Measurements from ENCODE around the gene CA10. TPM values are rescaled to one million over a fixed set of nuclear protein-coding genes. Genes with fewer than 3 reads are reported as not detected.

Gene CA10
- total and polyA plus RNA-seq, 2 experiments from 2014 or later, result 0.92 to 1.5 TPM

DNA sequence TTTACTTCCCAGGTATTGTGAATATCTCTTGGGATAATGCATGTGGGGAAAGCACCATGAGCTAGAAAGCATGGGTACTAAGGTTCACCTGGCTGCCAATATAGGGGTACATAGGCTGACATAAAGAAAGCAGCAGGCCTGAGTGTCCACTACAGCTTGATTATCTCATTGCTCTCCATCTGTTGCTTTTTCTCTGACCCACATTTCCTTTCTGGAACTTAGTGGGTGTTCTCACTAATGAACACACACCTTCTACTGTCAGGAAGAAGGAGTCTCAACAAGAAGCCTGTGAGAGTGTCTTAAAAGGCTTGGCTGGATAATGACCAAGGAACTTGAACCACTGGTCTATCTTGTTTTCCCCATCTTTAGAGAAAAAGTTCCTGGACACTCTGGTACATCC is 62.5 kb downstream of the CA10 start:
- no peak for ATAC-seq
- H3K4me3 Mint-ChIP-seq, result no peak overlapping the region

More for the DNA sequence above, 62.5 kb downstream of the CA10 start:
- H3K4me3 ChIP-seq, result no peak overlapping the region
- no peak overlapping the region for H2AFZ ChIP-seq
- no peaks in the 10 kb centered on the region for H3K27me3 Mint-ChIP-seq (ENCODE audit: insufficient read depth, low read depth, poor library complexity)
- no peak for DNase-seq (ENCODE audit: low spot score)
- no peaks in the 10 kb centered on the region for H3K9me2 ChIP-seq (ENCODE audit: insufficient read depth)
- no peaks in the 10 kb centered on the region for H3K36me3 Mint-ChIP-seq (ENCODE audit: low read depth)
- H4K20me1 ChIP-seq (replicated peaks; ENCODE audit: insufficient read depth), result no peaks in the 10 kb centered on the region
- no peaks in the 10 kb centered on the region for H3K27me3 ChIP-seq (ENCODE audit: insufficient read depth)
- H3K4me2 ChIP-seq, result no peak overlapping the region
- H3K9me3 Mint-ChIP-seq, result no peaks in the 10 kb centered on the region; the same call in 2 of the 3 replicates
- H3K36me3 ChIP-seq (ENCODE audit: insufficient read depth), result no peaks in the 10 kb centered on the region
- no peaks in the 10 kb centered on the region for H3K4me1 ChIP-seq (ENCODE audit: insufficient read depth)
- H3K4me1 Mint-ChIP-seq, result no peaks in the 10 kb centered on the region
- H3K27ac Mint-ChIP-seq, result no peak overlapping the region
- no peaks in the 10 kb centered on the region for H3K79me2 ChIP-seq (replicated peaks; ENCODE audit: insufficient read depth)
- no peaks in the 10 kb centered on the region for H3F3A ChIP-seq (replicated peaks; ENCODE audit: low read depth)
- TF ChIP-seq CREB1 (CRISPR knock-in tag; IDR thresholded peaks at IDR 0.05; ENCODE audit: low read depth) (no peak), EZH2phosphoT487 (IDR thresholded peaks at IDR 0.05; ENCODE audit: unreplicated experiment) (no peak), STAT1 (IDR thresholded peaks at IDR 0.05; ENCODE audit: unreplicated experiment) (no peak), EZH2 (IDR thresholded peaks at IDR 0.05; ENCODE audit: low read depth, unreplicated experiment) (no peak), POLR2AphosphoS5 (IDR thresholded peaks at IDR 0.05; ENCODE audit: low read depth) (no peak), ZNF331 (CRISPR knock-in tag; IDR thresholded peaks at IDR 0.05; ENCODE audit: low read depth) (no peak), JUNB (IDR thresholded peaks at IDR 0.05; ENCODE audit: unreplicated experiment) (no peak), ZNF114 (CRISPR knock-in tag; IDR thresholded peaks at IDR 0.05) (no peak)
- TF ChIP-seq, protein P1, sequence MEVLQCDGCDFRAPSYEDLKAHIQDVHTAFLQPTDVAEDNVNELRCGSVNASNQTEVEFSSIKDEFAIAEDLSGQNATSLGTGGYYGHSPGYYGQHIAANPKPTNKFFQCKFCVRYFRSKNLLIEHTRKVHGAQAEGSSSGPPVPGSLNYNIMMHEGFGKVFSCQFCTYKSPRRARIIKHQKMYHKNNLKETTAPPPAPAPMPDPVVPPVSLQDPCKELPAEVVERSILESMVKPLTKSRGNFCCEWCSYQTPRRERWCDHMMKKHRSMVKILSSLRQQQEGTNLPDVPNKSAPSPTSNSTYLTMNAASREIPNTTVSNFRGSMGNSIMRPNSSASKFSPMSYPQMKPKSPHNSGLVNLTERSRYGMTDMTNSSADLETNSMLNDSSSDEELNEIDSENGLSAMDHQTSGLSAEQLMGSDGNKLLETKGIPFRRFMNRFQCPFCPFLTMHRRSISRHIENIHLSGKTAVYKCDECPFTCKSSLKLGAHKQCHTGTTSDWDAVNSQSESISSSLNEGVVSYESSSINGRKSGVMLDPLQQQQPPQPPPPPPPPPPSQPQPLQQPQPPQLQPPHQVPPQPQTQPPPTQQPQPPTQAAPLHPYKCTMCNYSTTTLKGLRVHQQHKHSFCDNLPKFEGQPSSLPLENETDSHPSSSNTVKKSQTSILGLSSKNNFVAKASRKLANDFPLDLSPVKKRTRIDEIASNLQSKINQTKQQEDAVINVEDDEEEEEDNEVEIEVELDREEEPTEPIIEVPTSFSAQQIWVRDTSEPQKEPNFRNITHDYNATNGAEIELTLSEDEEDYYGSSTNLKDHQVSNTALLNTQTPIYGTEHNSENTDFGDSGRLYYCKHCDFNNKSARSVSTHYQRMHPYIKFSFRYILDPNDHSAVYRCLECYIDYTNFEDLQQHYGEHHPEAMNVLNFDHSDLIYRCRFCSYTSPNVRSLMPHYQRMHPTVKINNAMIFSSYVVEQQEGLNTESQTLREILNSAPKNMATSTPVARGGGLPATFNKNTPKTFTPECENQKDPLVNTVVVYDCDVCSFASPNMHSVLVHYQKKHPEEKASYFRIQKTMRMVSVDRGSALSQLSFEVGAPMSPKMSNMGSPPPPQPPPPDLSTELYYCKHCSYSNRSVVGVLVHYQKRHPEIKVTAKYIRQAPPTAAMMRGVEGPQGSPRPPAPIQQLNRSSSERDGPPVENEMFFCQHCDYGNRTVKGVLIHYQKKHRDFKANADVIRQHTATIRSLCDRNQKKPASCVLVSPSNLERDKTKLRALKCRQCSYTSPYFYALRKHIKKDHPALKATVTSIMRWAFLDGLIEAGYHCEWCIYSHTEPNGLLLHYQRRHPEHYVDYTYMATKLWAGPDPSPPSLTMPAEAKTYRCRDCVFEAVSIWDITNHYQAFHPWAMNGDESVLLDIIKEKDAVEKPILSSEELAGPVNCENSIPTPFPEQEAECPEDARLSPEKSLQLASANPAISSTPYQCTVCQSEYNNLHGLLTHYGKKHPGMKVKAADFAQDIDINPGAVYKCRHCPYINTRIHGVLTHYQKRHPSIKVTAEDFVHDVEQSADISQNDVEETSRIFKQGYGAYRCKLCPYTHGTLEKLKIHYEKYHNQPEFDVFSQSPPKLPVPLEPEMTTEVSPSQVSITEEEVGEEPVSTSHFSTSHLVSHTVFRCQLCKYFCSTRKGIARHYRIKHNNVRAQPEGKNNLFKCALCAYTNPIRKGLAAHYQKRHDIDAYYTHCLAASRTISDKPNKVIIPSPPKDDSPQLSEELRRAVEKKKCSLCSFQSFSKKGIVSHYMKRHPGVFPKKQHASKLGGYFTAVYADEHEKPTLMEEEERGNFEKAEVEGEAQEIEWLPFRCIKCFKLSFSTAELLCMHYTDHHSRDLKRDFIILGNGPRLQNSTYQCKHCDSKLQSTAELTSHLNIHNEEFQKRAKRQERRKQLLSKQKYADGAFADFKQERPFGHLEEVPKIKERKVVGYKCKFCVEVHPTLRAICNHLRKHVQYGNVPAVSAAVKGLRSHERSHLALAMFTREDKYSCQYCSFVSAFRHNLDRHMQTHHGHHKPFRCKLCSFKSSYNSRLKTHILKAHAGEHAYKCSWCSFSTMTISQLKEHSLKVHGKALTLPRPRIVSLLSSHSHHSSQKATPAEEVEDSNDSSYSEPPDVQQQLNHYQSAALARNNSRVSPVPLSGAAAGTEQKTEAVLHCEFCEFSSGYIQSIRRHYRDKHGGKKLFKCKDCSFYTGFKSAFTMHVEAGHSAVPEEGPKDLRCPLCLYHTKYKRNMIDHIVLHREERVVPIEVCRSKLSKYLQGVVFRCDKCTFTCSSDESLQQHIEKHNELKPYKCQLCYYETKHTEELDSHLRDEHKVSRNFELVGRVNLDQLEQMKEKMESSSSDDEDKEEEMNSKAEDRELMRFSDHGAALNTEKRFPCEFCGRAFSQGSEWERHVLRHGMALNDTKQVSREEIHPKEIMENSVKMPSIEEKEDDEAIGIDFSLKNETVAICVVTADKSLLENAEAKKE (CRISPR knock-in tag; IDR thresholded peaks at IDR 0.05), result no peak
- TF ChIP-seq, protein P2, sequence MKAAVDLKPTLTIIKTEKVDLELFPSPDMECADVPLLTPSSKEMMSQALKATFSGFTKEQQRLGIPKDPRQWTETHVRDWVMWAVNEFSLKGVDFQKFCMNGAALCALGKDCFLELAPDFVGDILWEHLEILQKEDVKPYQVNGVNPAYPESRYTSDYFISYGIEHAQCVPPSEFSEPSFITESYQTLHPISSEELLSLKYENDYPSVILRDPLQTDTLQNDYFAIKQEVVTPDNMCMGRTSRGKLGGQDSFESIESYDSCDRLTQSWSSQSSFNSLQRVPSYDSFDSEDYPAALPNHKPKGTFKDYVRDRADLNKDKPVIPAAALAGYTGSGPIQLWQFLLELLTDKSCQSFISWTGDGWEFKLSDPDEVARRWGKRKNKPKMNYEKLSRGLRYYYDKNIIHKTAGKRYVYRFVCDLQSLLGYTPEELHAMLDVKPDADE (IDR thresholded peaks at IDR 0.05), result no peak
- TF ChIP-seq, protein P3, sequence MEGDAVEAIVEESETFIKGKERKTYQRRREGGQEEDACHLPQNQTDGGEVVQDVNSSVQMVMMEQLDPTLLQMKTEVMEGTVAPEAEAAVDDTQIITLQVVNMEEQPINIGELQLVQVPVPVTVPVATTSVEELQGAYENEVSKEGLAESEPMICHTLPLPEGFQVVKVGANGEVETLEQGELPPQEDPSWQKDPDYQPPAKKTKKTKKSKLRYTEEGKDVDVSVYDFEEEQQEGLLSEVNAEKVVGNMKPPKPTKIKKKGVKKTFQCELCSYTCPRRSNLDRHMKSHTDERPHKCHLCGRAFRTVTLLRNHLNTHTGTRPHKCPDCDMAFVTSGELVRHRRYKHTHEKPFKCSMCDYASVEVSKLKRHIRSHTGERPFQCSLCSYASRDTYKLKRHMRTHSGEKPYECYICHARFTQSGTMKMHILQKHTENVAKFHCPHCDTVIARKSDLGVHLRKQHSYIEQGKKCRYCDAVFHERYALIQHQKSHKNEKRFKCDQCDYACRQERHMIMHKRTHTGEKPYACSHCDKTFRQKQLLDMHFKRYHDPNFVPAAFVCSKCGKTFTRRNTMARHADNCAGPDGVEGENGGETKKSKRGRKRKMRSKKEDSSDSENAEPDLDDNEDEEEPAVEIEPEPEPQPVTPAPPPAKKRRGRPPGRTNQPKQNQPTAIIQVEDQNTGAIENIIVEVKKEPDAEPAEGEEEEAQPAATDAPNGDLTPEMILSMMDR (conservative IDR thresholded peaks at IDR 0.05; ENCODE audit: low read depth in 2 of 2), result no peak
- TF ChIP-seq, protein P4, sequence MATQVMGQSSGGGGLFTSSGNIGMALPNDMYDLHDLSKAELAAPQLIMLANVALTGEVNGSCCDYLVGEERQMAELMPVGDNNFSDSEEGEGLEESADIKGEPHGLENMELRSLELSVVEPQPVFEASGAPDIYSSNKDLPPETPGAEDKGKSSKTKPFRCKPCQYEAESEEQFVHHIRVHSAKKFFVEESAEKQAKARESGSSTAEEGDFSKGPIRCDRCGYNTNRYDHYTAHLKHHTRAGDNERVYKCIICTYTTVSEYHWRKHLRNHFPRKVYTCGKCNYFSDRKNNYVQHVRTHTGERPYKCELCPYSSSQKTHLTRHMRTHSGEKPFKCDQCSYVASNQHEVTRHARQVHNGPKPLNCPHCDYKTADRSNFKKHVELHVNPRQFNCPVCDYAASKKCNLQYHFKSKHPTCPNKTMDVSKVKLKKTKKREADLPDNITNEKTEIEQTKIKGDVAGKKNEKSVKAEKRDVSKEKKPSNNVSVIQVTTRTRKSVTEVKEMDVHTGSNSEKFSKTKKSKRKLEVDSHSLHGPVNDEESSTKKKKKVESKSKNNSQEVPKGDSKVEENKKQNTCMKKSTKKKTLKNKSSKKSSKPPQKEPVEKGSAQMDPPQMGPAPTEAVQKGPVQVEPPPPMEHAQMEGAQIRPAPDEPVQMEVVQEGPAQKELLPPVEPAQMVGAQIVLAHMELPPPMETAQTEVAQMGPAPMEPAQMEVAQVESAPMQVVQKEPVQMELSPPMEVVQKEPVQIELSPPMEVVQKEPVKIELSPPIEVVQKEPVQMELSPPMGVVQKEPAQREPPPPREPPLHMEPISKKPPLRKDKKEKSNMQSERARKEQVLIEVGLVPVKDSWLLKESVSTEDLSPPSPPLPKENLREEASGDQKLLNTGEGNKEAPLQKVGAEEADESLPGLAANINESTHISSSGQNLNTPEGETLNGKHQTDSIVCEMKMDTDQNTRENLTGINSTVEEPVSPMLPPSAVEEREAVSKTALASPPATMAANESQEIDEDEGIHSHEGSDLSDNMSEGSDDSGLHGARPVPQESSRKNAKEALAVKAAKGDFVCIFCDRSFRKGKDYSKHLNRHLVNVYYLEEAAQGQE (IDR thresholded peaks at IDR 0.05; ENCODE audit: unreplicated experiment), result no peak
- H3K27ac ChIP-seq (ENCODE audit: low read depth), result no peak overlapping the region

Measured in GM23338 (cell line).